Nephron (organoid): ENCODE data around the gene TMEM62.
"Not testable (repeated sequence)": the region's sequence is repeated elsewhere in the genome, so short reads cannot be mapped to it uniquely, and the experiment has no call there.

Source experiments
- H3K27ac Mint-ChIP-seq, 3 experiments: 2 replicates each; pipeline ENCODE4 v1.8.0; 2020; ENCODE audit warnings: mixed read lengths in 3 of 3, mild to moderate bottlenecking in 2 of 3, moderate library complexity in 1 of 3
- H3K27me3 Mint-ChIP-seq: 2 replicates; pipeline ENCODE4 v1.8.0; 2021; ENCODE audit warnings: low read depth, mild to moderate bottlenecking, moderate library complexity, mixed read lengths
- H3K36me3 Mint-ChIP-seq: 2 replicates; pipeline ENCODE4 v1.8.0; 2020; ENCODE audit warnings: low read depth, mixed read lengths
- H3K4me1 Mint-ChIP-seq: 2 replicates; pipeline ENCODE4 v1.8.0; 2020; ENCODE audit warnings: mixed read lengths
- H3K4me3 Mint-ChIP-seq, 3 experiments: 2 replicates each; pipeline ENCODE4 v1.8.0; 2020; ENCODE audit warnings: mild to moderate bottlenecking in 3 of 3, mixed read lengths in 3 of 3, moderate library complexity in 2 of 3
- H3K9me3 Mint-ChIP-seq: 2 replicates; pipeline ENCODE4 v1.8.0; 2020; ENCODE audit warnings: mixed read lengths
- CTCF ChIP-seq, 3 experiments: fragments of 200-600 bp; sonication (generic); IDR thresholded peaks; one replicate each; pipeline ENCODE4 v1.5.0; 2021; ENCODE audit warnings: antibody characterized with exemption in 3 of 3; ENCODE audit not compliant: unreplicated experiment in 3 of 3

TMEM62 gene

GRCh38 chr15:43193710-43194109 lies 60.3 kb downstream of the TMEM62 start:
- Mint-ChIP-seq H3K27ac (no peak overlapping the region), H3K9me3 (peaks cover 7% of the 10 kb centered on the region), H3K36me3 (peaks cover 49% of the 10 kb centered on the region), H3K27me3 (no peaks in the 10 kb centered on the region), H3K4me3 (no peak overlapping the region), H3K4me1 (no peaks in the 10 kb centered on the region)
- TF ChIP-seq CTCF (IDR thresholded peaks at IDR 0.05; ENCODE audit: unreplicated experiment in 3 of 3) = no peak

- Mint-ChIP-seq H3K9me3 (peaks cover 8% of the 10 kb centered on the region), H3K27me3 (no peaks in the 10 kb centered on the region), H3K27ac (no peak overlapping the region), H3K4me3 (no peak overlapping the region), H3K4me1 (no peaks in the 10 kb centered on the region), H3K36me3 (peaks cover 47% of the 10 kb centered on the region)
- TF ChIP-seq CTCF (IDR thresholded peaks at IDR 0.05; ENCODE audit: unreplicated experiment in 3 of 3) = no peak
These were observed 61.4 kb downstream of the TMEM62 start for GRCh38 chr15:43194795-43195194.

GRCh38 chr15:43196760-43197548 lies 63.6 kb downstream of the TMEM62 start:
- Mint-ChIP-seq H3K36me3 (peaks cover 37% of the 10 kb centered on the region), H3K27me3 (no peaks in the 10 kb centered on the region), H3K27ac (no peak overlapping the region), H3K4me1 (no peaks in the 10 kb centered on the region), H3K4me3 (no peak overlapping the region), H3K9me3 (peaks cover 9% of the 10 kb centered on the region)
- no peak for TF ChIP-seq CTCF (IDR thresholded peaks at IDR 0.05; ENCODE audit: unreplicated experiment in 3 of 3)

GRCh38 chr15:43197773-43198172 lies 64.4 kb downstream of the TMEM62 start:
- H3K36me3 Mint-ChIP-seq = peaks cover 33% of the 10 kb centered on the region
- H3K4me1 Mint-ChIP-seq, H3K9me3 Mint-ChIP-seq, H3K27me3 Mint-ChIP-seq, H3K27ac Mint-ChIP-seq, H3K4me3 Mint-ChIP-seq: not testable (repeated sequence)

- H3K4me3 Mint-ChIP-seq, H3K9me3 Mint-ChIP-seq, H3K4me1 Mint-ChIP-seq, H3K27me3 Mint-ChIP-seq, H3K27ac Mint-ChIP-seq: not testable (repeated sequence)
- peaks cover 31% of the 10 kb centered on the region for H3K36me3 Mint-ChIP-seq
These were observed 65.2 kb downstream of the TMEM62 start for GRCh38 chr15:43198556-43198955.

- H3K36me3 Mint-ChIP-seq = peaks cover 31% of the 10 kb centered on the region
- peaks cover 9% of the 10 kb centered on the region for H3K9me3 Mint-ChIP-seq
- H3K4me1 Mint-ChIP-seq = no peaks in the 10 kb centered on the region
- H3K4me3 Mint-ChIP-seq = no peak overlapping the region
- peaks cover 3% of the 10 kb centered on the region for H3K27me3 Mint-ChIP-seq
- no peak for TF ChIP-seq CTCF (IDR thresholded peaks at IDR 0.05; ENCODE audit: unreplicated experiment in 3 of 3)
- no peak overlapping the region for H3K27ac Mint-ChIP-seq
These were observed 65.6 kb downstream of the TMEM62 start for GRCh38 chr15:43198992-43199391.

- no peak for TF ChIP-seq CTCF (IDR thresholded peaks at IDR 0.05; ENCODE audit: unreplicated experiment in 3 of 3)
- H3K27me3 Mint-ChIP-seq = peaks cover 8% of the 10 kb centered on the region
These were observed 66.6 kb downstream of the TMEM62 start for GRCh38 chr15:43199945-43200488.

More at GRCh38 chr15:43199945-43200488, 66.6 kb downstream of the TMEM62 start:
- Mint-ChIP-seq H3K36me3 (peaks cover 27% of the 10 kb centered on the region), H3K9me3 (peaks cover 9% of the 10 kb centered on the region), H3K4me1 (no peaks in the 10 kb centered on the region), H3K27ac (no peak overlapping the region), H3K4me3 (no peak overlapping the region)
